ENCODE data around the gene ETS2.

DNA sequence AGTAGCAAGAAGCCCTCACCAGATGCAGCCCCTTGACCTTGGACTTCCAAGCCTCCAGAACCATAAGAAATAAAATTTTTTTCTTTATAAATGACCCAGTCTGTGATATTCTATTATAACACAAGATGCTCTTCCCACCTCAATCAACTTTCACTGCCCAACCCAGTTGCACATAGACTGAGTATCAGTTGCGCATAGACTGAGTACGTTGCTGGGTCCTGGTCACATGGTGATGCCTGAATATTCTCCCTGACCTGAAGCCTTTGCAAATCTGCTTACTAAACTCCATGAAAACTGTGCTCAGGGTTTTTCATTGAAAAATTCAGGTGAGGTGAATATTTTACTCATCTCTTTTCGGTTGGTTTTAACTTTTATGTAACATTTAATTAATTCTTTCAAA is 59.2 kb downstream of the ETS2 start:
- no peak for TF ChIP-seq ZNF70 (CRISPR knock-in tag; IDR thresholded peaks at IDR 0.05)
- no peak for TF ChIP-seq GLIS3 (CRISPR knock-in tag; IDR thresholded peaks at IDR 0.05)
- no peak for TF ChIP-seq CREB5 (CRISPR knock-in tag; IDR thresholded peaks at IDR 0.05; ENCODE audit: low read depth)
- no peak for TF ChIP-seq PPARA (CRISPR knock-in tag; IDR thresholded peaks at IDR 0.05; ENCODE audit: borderline replicate concordance)

All from SK-N-SH treated with all-trans-retinoic acid at 6 μM for 48 hours (cell line).